Measurements from ENCODE around the gene GRIK3. TPM values are rescaled to one million over a fixed set of nuclear protein-coding genes. Genes with fewer than 3 reads are reported as not detected.

GRIK3 gene
- total and polyA plus RNA-seq, 2 donors (not counting 1 experiment from before 2014, with no cell fraction given) = not detected

- no peak for DNase-seq (ENCODE audit: low read depth in 2 of 2)
- Histone ChIP-seq H4K20me1 (ENCODE audit: control insufficient read depth, extremely low read depth, insufficient read depth, low read length) (no peaks in the 10 kb centered on the region), H3K27me3 (ENCODE audit: control insufficient read depth, insufficient read depth, low read length) (no peaks in the 10 kb centered on the region), H3K27ac (ENCODE audit: insufficient read depth, low read length) (no peak overlapping the region), H2AFZ (ENCODE audit: low read length) (no peak overlapping the region), H3K4me1 (ENCODE audit: control insufficient read depth, extremely low read depth, insufficient read depth, low read length) (no peaks in the 10 kb centered on the region), H3K79me2 (ENCODE audit: control insufficient read depth, insufficient read depth, low read length) (no peaks in the 10 kb centered on the region), H3K36me3 (ENCODE audit: control insufficient read depth, insufficient read depth, low read length) (no peaks in the 10 kb centered on the region), H3K4me3 (replicated peaks in 1 of 4; ENCODE audit: control extremely low read depth in 1 of 4, insufficient read depth in 1 of 4, low read depth in 3 of 4, low read length in 4 of 4) (no peak overlapping the region), H3K9me3 (ENCODE audit: control insufficient read depth, insufficient read depth, low read depth, low read length) (no peaks in the 10 kb centered on the region), H3K9ac (ENCODE audit: insufficient read depth, low read length) (no peak overlapping the region), H3K4me2 (ENCODE audit: extremely low read depth, insufficient read depth, low read length) (no peak overlapping the region)
- TF ChIP-seq EZH2 (IDR thresholded peaks at IDR 0.05; ENCODE audit: low read length, missing control alignments) (no peak), CTCF (conservative IDR thresholded peaks at IDR 0.05 in 1 of 2, IDR thresholded peaks at IDR 0.05 in 1 of 2; ENCODE audit: low read depth in 1 of 2, low read length in 2 of 2) (no peak)
These were observed 8.8 kb upstream of the GRIK3 start for GRCh38 chr1:37043101-37043500.

GRCh38 chr1:37042506-37042905 is 8.2 kb upstream of the GRIK3 start:
- H3K4me1 ChIP-seq (ENCODE audit: control insufficient read depth, extremely low read depth, insufficient read depth, low read length) = no peaks in the 10 kb centered on the region
- no peaks in the 10 kb centered on the region for H3K36me3 ChIP-seq (ENCODE audit: control insufficient read depth, insufficient read depth, low read length)
- no peak overlapping the region for H3K4me2 ChIP-seq (ENCODE audit: extremely low read depth, insufficient read depth, low read length)
- H4K20me1 ChIP-seq (ENCODE audit: control insufficient read depth, extremely low read depth, insufficient read depth, low read length) = no peaks in the 10 kb centered on the region
- no peaks in the 10 kb centered on the region for H3K79me2 ChIP-seq (ENCODE audit: control insufficient read depth, insufficient read depth, low read length)
- H3K4me3 ChIP-seq (replicated peaks in 1 of 4; ENCODE audit: control extremely low read depth in 1 of 4, insufficient read depth in 1 of 4, low read depth in 3 of 4, low read length in 4 of 4) = no peak overlapping the region
- DNase-seq (ENCODE audit: low read depth in 2 of 2) = no peak
- no peak for TF ChIP-seq CTCF (conservative IDR thresholded peaks at IDR 0.05 in 1 of 2, IDR thresholded peaks at IDR 0.05 in 1 of 2; ENCODE audit: low read depth in 1 of 2, low read length in 2 of 2)
- TF ChIP-seq EZH2 (IDR thresholded peaks at IDR 0.05; ENCODE audit: low read length, missing control alignments) = no peak
- H3K27ac ChIP-seq (ENCODE audit: insufficient read depth, low read length) = no peak overlapping the region
- no peak overlapping the region for H3K9ac ChIP-seq (ENCODE audit: insufficient read depth, low read length)
- no peaks in the 10 kb centered on the region for H3K27me3 ChIP-seq (ENCODE audit: control insufficient read depth, insufficient read depth, low read length)
- H2AFZ ChIP-seq (ENCODE audit: low read length) = no peak overlapping the region
- H3K9me3 ChIP-seq (ENCODE audit: control insufficient read depth, insufficient read depth, low read depth, low read length) = no peaks in the 10 kb centered on the region

- no peaks in the 10 kb centered on the region for H3K9me3 ChIP-seq (ENCODE audit: control insufficient read depth, insufficient read depth, low read depth, low read length)
- no peaks in the 10 kb centered on the region for H3K4me1 ChIP-seq (ENCODE audit: control insufficient read depth, extremely low read depth, insufficient read depth, low read length)
- H3K27me3 ChIP-seq (ENCODE audit: control insufficient read depth, insufficient read depth, low read length) = peaks cover 3% of the 10 kb centered on the region
- no peak overlapping the region for H3K4me2 ChIP-seq (ENCODE audit: extremely low read depth, insufficient read depth, low read length)
- H4K20me1 ChIP-seq (ENCODE audit: control insufficient read depth, extremely low read depth, insufficient read depth, low read length) = no peaks in the 10 kb centered on the region
- TF ChIP-seq EZH2 (IDR thresholded peaks at IDR 0.05; ENCODE audit: low read length, missing control alignments) (no peak), CTCF (conservative IDR thresholded peaks at IDR 0.05 in 1 of 2, IDR thresholded peaks at IDR 0.05 in 1 of 2; ENCODE audit: low read depth in 1 of 2, low read length in 2 of 2) (no peak)
- H3K79me2 ChIP-seq (ENCODE audit: control insufficient read depth, insufficient read depth, low read length) = no peaks in the 10 kb centered on the region
- no peak overlapping the region for H3K9ac ChIP-seq (ENCODE audit: insufficient read depth, low read length)
- H2AFZ ChIP-seq (ENCODE audit: low read length) = no peak overlapping the region
- H3K27ac ChIP-seq (ENCODE audit: insufficient read depth, low read length) = no peak overlapping the region
- no peak overlapping the region for H3K4me3 ChIP-seq (replicated peaks in 1 of 4; ENCODE audit: control extremely low read depth in 1 of 4, insufficient read depth in 1 of 4, low read depth in 3 of 4, low read length in 4 of 4)
- no peak for DNase-seq (ENCODE audit: low read depth in 2 of 2)
- H3K36me3 ChIP-seq (ENCODE audit: control insufficient read depth, insufficient read depth, low read length) = no peaks in the 10 kb centered on the region
These were observed 7.2 kb upstream of the GRIK3 start for GRCh38 chr1:37041483-37041882.

Measured in fibroblast of lung (primary cell).